Caki2 (cell line): ENCODE measurements around the gene PLAC1. TPM values are rescaled to one million over a fixed set of nuclear protein-coding genes. Genes with fewer than 3 reads are reported as not detected.
A peak's percentile ranks its signal among the peaks of the same experiment; 100 is the strongest.

Source experiments
- DNase-seq: peaks from one replicate; pipeline ENCODE4 v3.0.0-alpha.2; 2015; ENCODE audit warnings: low read depth
- in situ Hi-C: cut with HindIII; loops from 2 replicates; pipeline ENCODE4 v1.10.0; 2016; ENCODE audit warnings: low sequenced_read_pairs, low pct_unique_long_range_greater_than_20kb, mixed read lengths
- total RNA-seq: library from RNA; depleted of rRNA; stranded (reverse); fragments of >200 nt; shearing (Covaris generic); gene quantifications from 2 replicates; pipeline ENCODE4 v1.2.3, GENCODE V29; 2014; ENCODE audit warnings: low replicate concordance

The PLAC1 gene
- total RNA-seq, 1 experiment from 2014 or later: not detected

DNA sequence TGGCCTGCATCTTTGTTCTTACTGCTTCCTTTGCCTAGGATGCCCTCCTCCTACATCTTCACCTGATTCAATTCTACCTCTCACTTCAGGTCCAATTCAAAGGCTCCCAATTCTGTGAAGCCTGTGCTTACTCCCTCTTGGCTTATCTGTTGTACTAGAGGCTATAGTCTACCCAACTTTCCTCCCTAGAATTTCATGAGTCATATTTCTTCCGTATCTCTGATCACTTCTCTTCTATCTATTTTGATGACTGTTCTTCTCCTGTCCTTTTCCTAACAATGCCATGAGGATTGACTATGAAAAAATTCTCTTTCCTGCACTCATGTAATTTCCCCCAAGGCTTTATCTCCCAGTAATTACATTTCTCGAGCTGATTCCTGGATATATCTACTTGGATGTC, 96.3 kb downstream of the PLAC1 start:
- in situ Hi-C loops: no loop called here
- no peak for DNase-seq

DNA sequence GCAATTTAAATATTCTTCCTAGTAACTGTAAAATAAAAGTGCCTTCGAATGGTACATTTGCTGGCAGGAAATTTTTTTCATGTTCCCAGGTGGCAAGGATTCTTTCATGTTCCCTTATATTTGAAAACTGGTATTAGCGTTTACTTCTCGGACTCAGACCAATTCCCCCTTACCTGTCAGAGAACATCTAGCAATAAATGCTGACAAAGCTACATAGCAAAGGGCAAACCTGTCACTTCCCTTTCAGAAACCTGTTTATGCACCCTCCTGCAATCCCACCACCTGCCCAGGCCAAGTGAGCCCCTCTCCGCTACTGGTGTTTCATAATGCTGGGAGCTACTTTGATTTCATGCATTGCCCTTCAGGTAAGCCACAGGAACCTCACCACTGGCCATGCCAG, 100.1 kb downstream of the PLAC1 start:
- DNase-seq: no peak
- in situ Hi-C loops: no loop called here

DNA sequence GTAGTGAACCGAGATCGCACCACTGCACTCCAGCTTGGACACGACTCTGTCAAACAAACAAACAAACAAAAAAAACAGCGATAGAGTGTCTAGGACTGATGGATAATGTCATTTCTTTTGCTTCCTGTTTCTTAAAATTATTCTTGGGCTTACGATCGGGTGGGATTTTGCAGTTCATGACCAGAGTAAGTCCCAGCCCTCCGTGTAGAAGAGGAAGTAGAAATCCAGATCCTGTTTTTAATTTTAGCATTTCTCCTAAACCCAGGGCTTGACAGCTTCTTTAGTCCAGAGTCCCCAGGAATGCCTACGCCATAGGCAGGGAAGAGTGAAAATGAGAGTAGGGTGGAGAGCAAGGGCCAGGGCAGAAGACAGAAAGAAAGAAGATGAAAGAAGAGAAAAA, 104.0 kb downstream of the PLAC1 start:
- no peak for DNase-seq
- in situ Hi-C loops: no loop called here

DNA sequence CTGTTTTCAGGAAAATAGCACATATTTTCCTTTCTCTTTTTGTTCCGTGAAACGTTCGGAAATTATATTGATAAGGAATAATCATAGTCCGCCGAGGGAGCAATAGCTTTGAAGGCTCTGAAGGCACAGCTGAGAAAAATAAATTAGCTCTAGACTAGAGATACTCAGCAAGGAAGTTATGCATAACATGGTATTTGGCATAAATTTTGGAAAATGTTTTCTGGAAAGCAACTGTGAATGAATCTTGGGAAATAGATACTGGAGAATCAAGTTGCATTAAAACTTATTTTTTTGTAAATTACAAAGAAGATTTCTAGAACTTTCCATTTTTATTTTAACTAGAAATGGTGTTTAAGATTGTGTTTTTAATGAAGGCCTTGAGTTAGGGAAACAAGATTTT, 105.9 kb downstream of the PLAC1 start:
- no peak for DNase-seq
- in situ Hi-C loops: no loop called here

DNA sequence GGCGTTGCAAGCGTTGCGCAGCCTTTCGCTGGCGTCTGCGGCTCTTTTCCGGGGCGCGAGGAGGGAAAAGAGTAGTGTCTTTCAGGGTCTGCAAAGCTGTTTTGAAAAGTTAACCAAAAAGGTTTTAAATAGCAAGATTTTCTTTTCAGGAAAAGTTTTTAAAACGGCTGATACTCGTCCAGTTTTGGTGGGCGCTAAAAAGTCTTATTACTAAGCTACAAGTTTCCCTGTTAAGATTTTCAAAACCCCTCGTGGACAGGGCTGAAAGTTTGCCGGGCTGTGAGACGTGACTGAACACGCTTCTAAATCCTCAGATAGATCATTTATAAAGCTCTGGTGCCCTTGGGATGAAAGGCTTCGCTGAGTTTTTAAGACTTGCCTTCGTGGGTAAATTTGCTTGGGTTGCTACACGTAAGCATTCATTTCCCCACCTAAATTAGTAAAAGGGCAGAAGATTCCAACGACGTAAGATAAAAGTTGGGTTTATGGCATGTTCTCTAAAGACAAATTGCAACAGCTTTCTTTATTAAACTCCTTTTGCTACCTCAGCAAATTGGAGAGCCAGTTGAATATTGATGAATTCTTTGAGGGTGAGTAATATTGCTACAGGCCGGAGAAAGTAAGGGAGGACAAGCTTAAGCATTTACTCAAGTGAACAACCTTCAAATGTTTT, 106.8 kb downstream of the PLAC1 start:
- peak; percentile 53 for DNase-seq
- in situ Hi-C loops: no loop called here

DNA sequence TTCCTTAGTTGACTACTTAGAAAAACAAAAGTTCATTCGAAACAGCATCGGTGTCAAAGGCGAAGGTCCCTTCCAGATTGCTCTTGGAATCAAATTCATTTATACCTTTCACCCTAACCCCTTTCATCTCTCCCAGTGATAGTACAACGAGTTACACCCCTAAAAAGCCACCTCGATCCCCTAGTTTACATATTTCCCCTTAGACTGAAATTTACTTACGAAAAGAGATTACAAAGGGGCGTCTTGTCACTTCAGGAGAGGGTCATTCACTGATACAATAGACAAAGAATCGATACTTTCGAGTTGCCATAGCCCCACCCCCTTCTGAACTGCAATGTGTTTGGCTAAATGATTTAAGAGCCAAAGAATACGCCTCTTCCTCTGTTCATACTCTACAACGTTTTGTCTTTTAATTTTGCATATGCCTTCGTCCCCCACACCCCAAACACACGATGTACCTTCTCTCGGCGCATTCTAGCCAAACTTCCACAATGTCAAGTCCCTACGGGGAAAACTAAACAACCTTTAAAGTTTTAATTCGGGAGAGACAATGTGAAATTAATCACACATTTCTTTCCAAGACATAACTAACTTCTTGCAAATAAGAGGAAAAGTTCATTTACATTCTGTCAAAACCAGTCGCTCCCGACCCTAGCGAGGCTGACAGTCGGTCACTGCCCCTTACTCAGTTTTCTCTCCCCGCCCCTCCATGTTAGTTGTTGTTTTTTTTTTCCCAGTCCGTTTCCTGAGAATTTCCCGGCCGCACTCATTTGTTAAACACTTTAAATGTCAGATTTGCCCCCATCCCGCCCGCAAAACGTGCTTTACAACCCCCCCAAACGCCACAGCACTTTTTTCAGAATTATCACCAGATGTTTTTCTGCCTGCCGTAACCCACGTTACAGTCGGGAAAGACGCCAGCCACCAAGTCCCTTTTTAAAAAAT, 109.7 kb downstream of the PLAC1 start:
- in situ Hi-C loops: no loop called here
- no peak for DNase-seq

DNA sequence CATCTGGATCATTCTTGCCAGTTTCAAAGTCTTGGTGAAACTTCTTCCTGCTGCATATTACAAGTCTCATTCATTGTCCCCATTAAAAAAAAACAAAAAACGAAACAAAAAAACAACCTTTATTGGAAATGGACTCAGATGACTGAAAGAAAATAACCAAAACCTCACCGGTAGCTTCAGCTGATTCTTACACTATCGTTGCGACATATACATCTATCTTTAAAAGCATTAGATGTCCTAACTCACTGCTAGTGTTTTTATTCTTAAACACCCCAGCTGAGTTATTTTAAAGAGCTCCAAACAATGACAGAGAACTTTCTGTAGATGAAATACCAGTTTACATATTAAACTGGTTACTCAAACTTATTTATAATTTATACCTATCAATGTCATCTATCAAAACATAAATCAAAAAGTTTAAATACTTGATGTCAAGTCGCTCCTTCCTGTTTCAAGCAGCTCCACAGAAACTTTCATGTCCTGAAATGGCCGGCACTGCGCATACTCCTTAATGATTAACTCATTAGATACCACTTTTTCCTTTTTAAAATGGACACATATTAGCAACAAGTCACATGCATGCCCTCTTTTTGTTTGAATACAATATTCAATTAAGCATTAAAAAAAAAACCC, 111.1 kb downstream of the PLAC1 start:
- in situ Hi-C loops: no loop called here
- DNase-seq: no peak

DNA sequence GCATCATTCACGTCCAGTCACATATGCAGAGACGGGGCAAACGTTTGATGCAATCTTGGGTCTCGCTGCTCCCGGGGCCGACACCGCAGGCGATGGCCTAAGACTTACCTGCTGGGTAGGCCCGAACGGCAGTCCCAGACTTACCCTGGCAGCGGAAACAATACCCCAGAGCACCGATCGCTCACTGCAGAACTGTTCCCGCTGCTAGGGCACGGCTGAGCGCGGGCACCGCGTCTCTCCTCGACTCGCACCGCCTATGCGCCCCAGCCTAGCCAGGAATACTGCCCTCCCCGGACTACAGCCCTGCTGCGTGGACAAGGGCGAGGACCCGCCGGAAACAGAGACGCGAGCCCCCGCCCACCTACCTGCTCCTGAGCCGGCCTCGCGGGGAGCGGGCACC, 112.1 kb downstream of the PLAC1 start:
- in situ Hi-C loops: no loop called here

DNA sequence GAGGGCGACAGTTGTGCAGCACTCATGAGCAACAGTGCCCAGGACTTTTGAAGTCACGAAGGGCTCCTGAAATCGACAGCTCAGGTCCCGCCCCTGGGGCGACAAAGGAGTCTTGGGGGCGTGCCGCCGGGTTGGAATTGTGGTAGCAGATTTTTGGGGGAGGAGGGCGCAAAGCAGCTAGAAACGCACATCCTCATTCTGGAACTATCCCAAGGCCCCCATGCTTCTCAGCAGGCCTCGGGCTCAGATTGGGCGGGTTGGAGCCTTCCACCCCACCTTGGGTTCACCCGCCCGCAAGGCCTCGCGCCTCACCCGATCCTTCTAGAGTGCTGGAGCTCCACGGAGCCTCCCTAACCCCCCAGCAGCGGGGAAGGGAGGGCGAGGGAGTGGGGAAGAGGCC, 112.8 kb downstream of the PLAC1 start:
- no peak for DNase-seq
- in situ Hi-C loops: no loop called here

More for the DNA sequence above, 112.1 kb downstream of the PLAC1 start:
- no peak for DNase-seq

DNA sequence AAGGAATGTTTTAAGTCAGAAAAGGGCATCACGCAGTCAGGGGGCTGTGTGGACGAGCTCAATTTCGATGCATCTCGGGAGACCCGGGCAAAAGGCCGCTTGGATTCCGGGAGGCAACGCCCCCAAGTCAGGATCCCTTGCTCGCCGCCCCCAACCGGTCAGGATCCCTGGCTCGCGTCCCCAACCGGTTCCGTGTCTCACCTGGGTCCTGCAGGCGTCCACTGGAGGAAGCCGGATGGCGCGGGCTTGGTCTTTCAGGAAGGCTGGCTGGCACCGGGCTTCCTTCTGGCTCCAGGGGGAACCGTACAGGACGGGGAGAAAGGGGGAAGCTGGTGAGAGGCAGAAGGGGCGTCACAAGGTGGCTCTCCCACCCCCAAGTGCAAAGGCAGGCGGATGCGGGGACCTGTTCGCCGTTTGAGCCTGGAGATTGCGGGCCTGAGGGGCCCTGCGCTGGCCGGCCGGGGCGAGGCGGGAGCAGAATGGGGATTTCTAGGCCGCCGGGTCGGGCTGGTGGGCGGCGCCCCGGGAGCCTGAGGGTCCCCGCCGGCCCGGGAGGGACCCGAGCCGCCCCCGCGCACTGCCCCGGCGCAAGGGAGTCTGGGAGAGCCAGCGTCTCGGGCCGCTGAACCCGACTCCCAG, 113.6 kb downstream of the PLAC1 start:
- DNase-seq: no peak
- in situ Hi-C loops: no loop called here

DNA sequence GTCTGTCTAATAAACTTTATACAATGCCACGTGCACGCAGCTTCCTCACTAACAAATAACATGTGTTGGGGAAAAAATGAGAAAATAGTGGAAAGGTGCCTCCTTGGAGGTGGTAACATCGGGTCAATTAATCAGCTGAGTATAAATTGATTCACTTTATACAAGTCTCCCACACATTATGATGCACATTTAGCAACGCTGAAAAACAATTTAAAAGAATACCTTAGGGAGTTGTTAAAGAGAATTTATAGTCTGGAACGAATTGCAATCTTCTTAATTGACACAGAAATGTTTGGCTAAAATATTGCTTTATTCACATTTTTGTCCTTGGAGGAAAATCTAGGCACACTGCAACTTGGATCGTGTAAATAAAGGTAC, 114.1 kb downstream of the PLAC1 start:
- in situ Hi-C loops: no loop called here
- DNase-seq: no peak

DNA sequence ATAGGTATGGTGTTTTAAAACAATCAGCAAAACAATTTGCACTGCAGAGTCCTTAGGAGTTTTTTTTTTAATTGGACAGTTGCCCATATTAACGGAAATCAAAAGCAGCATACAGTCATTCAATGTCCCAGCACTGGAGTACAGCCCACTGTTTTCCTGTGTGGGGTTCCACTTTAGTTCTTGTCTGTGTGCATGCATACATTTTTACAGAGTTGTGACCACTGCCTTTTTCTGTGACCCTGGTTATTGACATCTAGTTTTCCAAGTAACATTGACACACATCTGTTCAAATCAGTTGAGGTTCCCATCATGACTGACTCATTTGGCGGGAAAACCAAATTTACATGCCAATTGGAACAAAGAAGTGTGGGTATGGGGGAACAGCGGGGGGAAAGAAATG, 115.0 kb downstream of the PLAC1 start:
- no peak for DNase-seq
- in situ Hi-C loops: no loop called here

DNA sequence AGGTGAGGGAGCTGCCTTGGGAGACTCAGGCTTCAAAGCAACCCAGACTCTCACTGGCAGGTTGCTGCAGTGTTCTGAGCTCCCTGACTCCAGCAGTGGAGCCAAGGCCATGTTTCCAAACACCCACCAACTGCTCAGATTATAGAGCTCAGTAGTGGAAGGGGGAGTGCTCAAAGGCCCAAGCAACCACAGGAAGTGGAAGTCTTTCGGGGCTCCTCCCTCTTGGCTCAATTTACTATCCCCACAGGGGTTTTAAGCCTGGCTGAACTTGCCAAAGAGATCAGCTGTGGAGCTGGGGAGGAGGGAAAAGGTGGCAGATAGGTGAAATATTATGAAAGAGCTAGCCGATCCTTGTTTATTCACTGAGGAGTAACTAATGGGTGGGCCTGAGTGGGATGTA, 115.8 kb downstream of the PLAC1 start:
- in situ Hi-C loops: no loop called here
- no peak for DNase-seq

DNA sequence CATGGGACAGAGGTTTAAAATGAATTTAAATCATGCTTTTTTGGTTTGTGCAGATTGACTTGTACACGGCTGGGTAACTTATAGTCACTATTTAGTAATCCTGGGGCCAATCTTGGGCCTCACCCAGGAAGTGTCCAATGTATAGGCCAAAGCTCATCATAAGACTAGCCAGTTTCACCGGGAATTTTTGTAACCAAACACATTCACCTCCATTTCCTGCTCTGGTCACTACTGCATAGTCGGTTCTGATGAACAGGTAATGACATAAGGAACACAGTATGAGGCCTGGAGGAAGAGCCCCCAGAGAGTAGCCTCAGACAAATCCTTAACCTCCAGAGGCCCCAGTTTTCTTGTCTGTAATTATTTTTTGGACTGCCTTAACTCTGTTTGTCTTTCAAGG, 116.4 kb downstream of the PLAC1 start:
- no peak for DNase-seq
- in situ Hi-C loops: no loop called here

DNA sequence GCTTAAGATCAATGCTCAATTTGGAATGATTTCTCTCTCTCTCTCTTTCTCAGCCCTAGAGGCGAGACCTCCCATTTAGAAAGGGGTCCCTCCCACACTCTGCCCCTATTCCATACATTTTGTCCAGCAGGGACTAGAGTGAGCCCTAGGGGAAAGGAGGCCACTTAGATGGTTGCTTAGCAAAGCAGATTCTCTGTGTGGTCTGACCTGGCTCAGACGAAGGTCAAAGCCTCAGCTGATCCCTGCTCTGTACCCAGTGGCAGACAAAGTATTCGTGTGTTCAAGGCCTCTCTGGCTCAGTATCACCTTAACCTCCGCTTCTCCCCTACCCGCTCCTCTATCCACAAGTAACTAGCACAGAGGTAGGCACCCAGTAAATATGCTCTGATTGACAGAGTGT, 120.0 kb downstream of the PLAC1 start:
- in situ Hi-C loops: no loop called here
- DNase-seq: no peak

DNA sequence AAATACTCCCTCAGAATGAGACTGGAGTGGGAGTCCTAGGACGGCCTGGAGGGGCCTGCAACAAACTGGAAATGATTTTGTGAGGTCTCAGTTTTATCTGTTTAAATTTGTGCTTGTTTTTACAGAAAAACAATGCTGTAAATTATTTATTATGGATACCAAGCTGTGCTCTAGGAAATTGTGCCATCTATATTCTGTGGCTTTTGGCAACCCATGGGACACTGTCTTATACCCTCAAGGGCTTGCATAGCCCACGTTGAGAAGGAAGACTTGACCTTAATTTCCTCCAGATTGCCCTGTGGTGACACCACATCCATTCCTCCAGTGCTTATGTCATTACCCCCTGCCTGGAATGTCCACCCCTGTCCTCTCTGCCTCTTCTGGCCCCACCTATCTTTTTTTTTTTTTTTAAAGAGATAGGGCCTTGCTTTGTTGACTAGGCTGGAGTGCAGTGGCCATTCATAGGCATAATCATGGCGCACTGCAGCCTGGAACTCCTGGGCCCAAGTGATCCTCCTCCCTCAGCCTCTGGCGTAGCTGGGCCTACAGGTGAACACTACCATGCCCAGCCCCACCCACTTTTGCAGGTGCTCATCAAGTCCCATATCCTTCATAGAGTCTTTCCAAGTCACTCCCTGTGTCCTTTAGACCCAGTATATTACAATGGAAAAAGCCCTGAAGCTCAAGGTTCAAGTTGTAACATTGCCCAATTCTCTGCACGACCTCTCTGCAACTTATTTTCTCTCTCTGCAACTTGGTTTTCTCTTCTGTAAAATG, 120.9 kb downstream of the PLAC1 start:
- in situ Hi-C loops: no loop called here
- peak; percentile 76 for DNase-seq

DNA sequence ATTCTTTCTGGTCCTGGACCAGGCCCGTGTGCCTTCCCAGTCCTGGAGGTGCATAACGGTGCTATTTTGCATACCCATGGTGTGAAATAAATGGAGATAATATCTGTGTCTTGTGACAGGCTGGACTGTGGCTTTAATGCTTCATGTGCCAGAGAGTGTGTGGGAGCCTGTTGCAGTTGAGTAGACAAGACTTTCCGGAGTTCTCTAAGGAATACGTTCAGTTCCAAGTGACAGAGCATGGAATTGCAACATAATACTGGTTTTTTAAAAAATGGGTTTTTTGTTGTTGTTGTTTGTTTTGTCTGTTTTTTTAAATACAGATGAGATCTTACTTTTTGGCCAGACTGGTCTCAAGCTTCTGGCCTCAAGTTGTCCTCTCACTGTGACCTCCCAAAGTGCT, 124.3 kb downstream of the PLAC1 start:
- peak; percentile 42 for DNase-seq
- in situ Hi-C loops: no loop called here

DNA sequence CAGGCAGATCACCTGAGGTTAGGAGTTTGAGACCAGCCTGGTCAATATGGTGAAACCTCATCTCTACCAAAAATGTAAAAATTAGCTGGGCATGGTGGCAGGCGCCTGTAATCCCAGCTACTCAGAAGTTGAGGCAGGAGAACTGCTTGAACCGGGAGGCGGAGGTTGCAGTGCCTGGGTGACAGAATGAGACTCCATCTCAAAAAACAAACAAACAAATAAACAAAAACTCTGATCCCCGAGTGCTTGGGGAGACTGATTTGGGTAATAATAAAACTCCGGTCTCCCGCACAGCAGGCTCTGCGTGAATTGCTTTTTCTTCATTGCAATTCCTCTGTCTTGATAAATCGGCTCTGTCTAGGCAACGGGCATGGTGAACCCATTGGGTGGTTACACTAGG, 124.9 kb downstream of the PLAC1 start:
- in situ Hi-C loops: no loop called here
- no peak for DNase-seq
